Smooth muscle cell (in vitro differentiated cells): ENCODE data around the gene ASS1. TPM values are rescaled to one million over a fixed set of nuclear protein-coding genes. Genes with fewer than 3 reads are reported as not detected.

Source experiments
- DNase-seq: peaks from one replicate; lab custom pipeline; 2025; ENCODE audit not compliant: unreplicated experiment; lab: John Stamatoyannopoulos, UW
- H2AFZ ChIP-seq: fragments of 200-600 bp; sonication (generic); 2 replicates; pipeline ENCODE4 v1.6.0; 2016; ENCODE audit warnings: antibody characterized with exemption, low read depth, mild to moderate bottlenecking
- H3F3A ChIP-seq: fragments of 200-600 bp; sonication (generic); 2 replicates; pipeline ENCODE4 v1.6.0; 2017; ENCODE audit warnings: antibody characterized with exemption, low read depth
- H3K27ac ChIP-seq: fragments of 200-600 bp; sonication (generic); 2 replicates; pipeline ENCODE4 v1.5.1; 2016; ENCODE audit warnings: low read depth, mild to moderate bottlenecking
- H3K27me3 ChIP-seq: fragments of 200-600 bp; sonication (generic); 2 replicates; pipeline ENCODE4 v1.6.1; 2016; ENCODE audit warnings: low read depth, mild to moderate bottlenecking
- H3K36me3 ChIP-seq: fragments of 200-600 bp; sonication (generic); 2 replicates; pipeline ENCODE4 v1.5.1; 2016; ENCODE audit warnings: low read depth
- H3K4me1 ChIP-seq: fragments of 200-600 bp; sonication (generic); 2 replicates; pipeline ENCODE4 v1.5.1; 2016; ENCODE audit warnings: low read depth
- H3K4me2 ChIP-seq: fragments of 200-600 bp; sonication (generic); 2 replicates; pipeline ENCODE4 v1.6.0; 2016; ENCODE audit warnings: mild to moderate bottlenecking
- H3K4me3 ChIP-seq: fragments of 200-600 bp; sonication (generic); 2 replicates; pipeline ENCODE4 v1.5.1; 2016; ENCODE audit warnings: mild to moderate bottlenecking
- H3K79me2 ChIP-seq: fragments of 200-600 bp; sonication (generic); 2 replicates; pipeline ENCODE4 v1.6.0; 2016; ENCODE audit warnings: low read depth, mild to moderate bottlenecking
- H3K9ac ChIP-seq: fragments of 200-600 bp; sonication (generic); 2 replicates; pipeline ENCODE4 v1.6.0; 2016; ENCODE audit warnings: low read depth
- H3K9me3 ChIP-seq: fragments of 200-600 bp; sonication (generic); replicated peaks from 2 replicates; pipeline ENCODE4 v1.5.1; 2016; ENCODE audit warnings: low read depth
- H4K20me1 ChIP-seq: fragments of 200-600 bp; sonication (generic); 2 replicates; pipeline ENCODE4 v1.6.0; 2016; ENCODE audit warnings: low read depth
- WGBS: methylation state at CpG from one replicate; pipeline ENCODE4 v1.1.7; 2016; ENCODE audit warnings: low lambda C conversion rate; 5-methylcytosine and 5-hydroxymethylcytosine counted together
- polyA plus RNA-seq: library from polyadenylated mRNA; unstranded; fragments of >200 nt; fragmentation: Nextera tagmentation; extraction: Ambion mirVana; gene quantifications from 2 replicates; pipeline ENCODE4 v1.2.1, GENCODE V29; 2016
- total RNA-seq: library from RNA; depleted of rRNA; stranded (reverse); fragments of >200 nt; gene quantifications from 2 replicates; pipeline ENCODE4 v1.2.3, GENCODE V29; 2014
- TF ChIP-seq, protein P1 (sequence below): fragments of 200-600 bp; sonication (generic); IDR thresholded peaks from 2 replicates; pipeline ENCODE4 v1.5.1; 2017; ENCODE audit warnings: borderline replicate concordance, mild to moderate bottlenecking, antibody characterized with exemption; ENCODE audit not compliant: insufficient read depth, poor library complexity, severe bottlenecking

ASS1 gene
- total and polyA plus RNA-seq, 2 experiments from 2014 or later = 78.2 to 81.5 TPM

GRCh38 chr9:130430734-130431535 is 13.8 kb upstream of the ASS1 start:
- DNase-seq = no peak
- Histone ChIP-seq H3K27me3 (peaks cover 27% of the 10 kb centered on the region), H3K9ac (no peak overlapping the region), H3K36me3 (no peaks in the 10 kb centered on the region), H3F3A (no peaks in the 10 kb centered on the region), H3K4me2 (no peak overlapping the region), H2AFZ (no peak overlapping the region), H3K79me2 (no peaks in the 10 kb centered on the region), H3K27ac (no peak overlapping the region), H3K9me3 (no peaks in the 10 kb centered on the region), H3K4me1 (no peaks in the 10 kb centered on the region), H3K4me3 (no peak overlapping the region), H4K20me1 (no peaks in the 10 kb centered on the region)
- TF ChIP-seq, protein P1, sequence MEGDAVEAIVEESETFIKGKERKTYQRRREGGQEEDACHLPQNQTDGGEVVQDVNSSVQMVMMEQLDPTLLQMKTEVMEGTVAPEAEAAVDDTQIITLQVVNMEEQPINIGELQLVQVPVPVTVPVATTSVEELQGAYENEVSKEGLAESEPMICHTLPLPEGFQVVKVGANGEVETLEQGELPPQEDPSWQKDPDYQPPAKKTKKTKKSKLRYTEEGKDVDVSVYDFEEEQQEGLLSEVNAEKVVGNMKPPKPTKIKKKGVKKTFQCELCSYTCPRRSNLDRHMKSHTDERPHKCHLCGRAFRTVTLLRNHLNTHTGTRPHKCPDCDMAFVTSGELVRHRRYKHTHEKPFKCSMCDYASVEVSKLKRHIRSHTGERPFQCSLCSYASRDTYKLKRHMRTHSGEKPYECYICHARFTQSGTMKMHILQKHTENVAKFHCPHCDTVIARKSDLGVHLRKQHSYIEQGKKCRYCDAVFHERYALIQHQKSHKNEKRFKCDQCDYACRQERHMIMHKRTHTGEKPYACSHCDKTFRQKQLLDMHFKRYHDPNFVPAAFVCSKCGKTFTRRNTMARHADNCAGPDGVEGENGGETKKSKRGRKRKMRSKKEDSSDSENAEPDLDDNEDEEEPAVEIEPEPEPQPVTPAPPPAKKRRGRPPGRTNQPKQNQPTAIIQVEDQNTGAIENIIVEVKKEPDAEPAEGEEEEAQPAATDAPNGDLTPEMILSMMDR = no peak
- WGBS = 92% methylated on average over 20 of the region's 22 CpGs

- H3K27ac ChIP-seq = no peak overlapping the region
- no peaks in the 10 kb centered on the region for H3K4me1 ChIP-seq
- TF ChIP-seq, protein P1 = no peak
- no peak overlapping the region for H3K9ac ChIP-seq
- H3K9me3 ChIP-seq = no peaks in the 10 kb centered on the region
- H3K4me3 ChIP-seq = no peak overlapping the region
- peaks cover 27% of the 10 kb centered on the region for H3K27me3 ChIP-seq
- DNase-seq = no peak
- H3F3A ChIP-seq = no peaks in the 10 kb centered on the region
- no peaks in the 10 kb centered on the region for H4K20me1 ChIP-seq
- no peaks in the 10 kb centered on the region for H3K36me3 ChIP-seq
- WGBS = 90% methylated on average over 17 of the region's 17 CpGs
- H3K79me2 ChIP-seq = no peaks in the 10 kb centered on the region
- H3K4me2 ChIP-seq = no peak overlapping the region
- no peak overlapping the region for H2AFZ ChIP-seq
Measured at GRCh38 chr9:130431536-130432303, 13.0 kb upstream of the ASS1 start.

GRCh38 chr9:130432362-130432761 is 12.4 kb upstream of the ASS1 start:
- no peaks in the 10 kb centered on the region for H3K79me2 ChIP-seq
- 84% methylated on average over 11 of the region's 11 CpGs for WGBS
- no peaks in the 10 kb centered on the region for H3F3A ChIP-seq
- no peak overlapping the region for H3K4me3 ChIP-seq
- no peaks in the 10 kb centered on the region for H3K36me3 ChIP-seq
- no peak overlapping the region for H3K27ac ChIP-seq
- H3K27me3 ChIP-seq = peaks cover 27% of the 10 kb centered on the region
- H3K9me3 ChIP-seq = no peaks in the 10 kb centered on the region
- TF ChIP-seq, protein P1 = no peak
- H3K4me2 ChIP-seq = no peak overlapping the region
- no peaks in the 10 kb centered on the region for H4K20me1 ChIP-seq
- H3K9ac ChIP-seq = no peak overlapping the region
- DNase-seq = no peak
- no peaks in the 10 kb centered on the region for H3K4me1 ChIP-seq
- no peak overlapping the region for H2AFZ ChIP-seq
